Suprapubic skin (tissue), 4 donors: ENCODE results near the gene OR5B21. TPM values are rescaled to one million over a fixed set of nuclear protein-coding genes. Genes with fewer than 3 reads are reported as not detected.

Experiments used
- DNase-seq, 2 donors: peaks; one replicate each; pipeline ENCODE4 v3.0.0-alpha.2; 2019; ENCODE audit warnings: low spot score in 2 of 2
- H3K27ac ChIP-seq: fragments of 200-600 bp; sonication (generic); one replicate; pipeline ENCODE4 v1.5.1; 2019
- H3K27me3 ChIP-seq: fragments of 200-600 bp; sonication (generic); one replicate; pipeline ENCODE4 v1.5.1; 2019
- H3K36me3 ChIP-seq: fragments of 200-600 bp; sonication (generic); one replicate; pipeline ENCODE4 v1.5.1; 2019
- H3K4me1 ChIP-seq: fragments of 200-600 bp; sonication (generic); one replicate; pipeline ENCODE4 v1.5.1; 2019
- H3K4me3 ChIP-seq: fragments of 200-600 bp; sonication (generic); one replicate; pipeline ENCODE4 v1.5.1; 2019; ENCODE audit warnings: mild to moderate bottlenecking
- H3K9me3 ChIP-seq: fragments of 200-600 bp; sonication (generic); one replicate; pipeline ENCODE4 v1.5.1; 2019
- CTCF ChIP-seq, 2 donors: fragments of 200-600 bp in 1 of 2; fragments of 450-650 bp in 1 of 2; sonication (generic) in 1 of 2; IDR thresholded peaks; one replicate each; pipeline ENCODE4 v1.5.1; 2016 to 2019; ENCODE audit warnings: antibody characterized with exemption in 2 of 2, mild to moderate bottlenecking in 1 of 2, moderate library complexity in 1 of 2
- EP300 ChIP-seq: sonication (generic); formaldehyde crosslinking; IDR thresholded peaks from one replicate; pipeline ENCODE4 v1.6.1; 2017; ENCODE audit warnings: antibody characterized with exemption
- POLR2A ChIP-seq, 2 donors: fragments of 450-650 bp; IDR thresholded peaks; one replicate each; pipeline ENCODE4 v1.6.1; 2017; ENCODE audit warnings: antibody characterized with exemption in 2 of 2, mild to moderate bottlenecking in 2 of 2, moderate library complexity in 2 of 2
- POLR2AphosphoS5 ChIP-seq, 3 donors: sonication (generic); formaldehyde crosslinking; IDR thresholded peaks; one replicate each; pipeline ENCODE4 v1.6.1; 2017; ENCODE audit warnings: antibody characterized with exemption in 3 of 3
- WGBS: methylation state at CpG from one replicate; pipeline ENCODE4 v1.1.5; 2018; 5-methylcytosine and 5-hydroxymethylcytosine counted together
- total RNA-seq, 4 donors: library from RNA; depleted of rRNA; stranded (reverse); fragments of >200 nt; gene quantifications; one replicate each; pipeline ENCODE4 v1.1.0, GENCODE V29; 2016

OR5B21 gene
- total RNA-seq, 4 donors from 2014 or later, result not detected

GRCh38 chr11:58509748-58510147 lies 1.8 kb upstream of the OR5B21 start:
- Histone ChIP-seq H3K9me3 (no peaks in the 10 kb centered on the region), H3K4me3 (no peak overlapping the region), H3K36me3 (no peaks in the 10 kb centered on the region), H3K27ac (no peak overlapping the region), H3K4me1 (no peaks in the 10 kb centered on the region), H3K27me3 (no peaks in the 10 kb centered on the region)
- DNase-seq, result no peak
- TF ChIP-seq POLR2A (IDR thresholded peaks at IDR 0.05) (no peak), CTCF (IDR thresholded peaks at IDR 0.05) (no peak), POLR2AphosphoS5 (IDR thresholded peaks at IDR 0.05) (no peak), EP300 (no peak)
- 63% methylated on average over 1 of the region's 1 CpG for WGBS

GRCh38 chr11:58508814-58509213 lies 909 bp upstream of the OR5B21 start:
- no peaks in the 10 kb centered on the region for H3K9me3 ChIP-seq
- H3K4me3 ChIP-seq, result no peak overlapping the region
- H3K36me3 ChIP-seq, result no peaks in the 10 kb centered on the region
- TF ChIP-seq CTCF (IDR thresholded peaks at IDR 0.05) (no peak), POLR2A (IDR thresholded peaks at IDR 0.05) (no peak), POLR2AphosphoS5 (IDR thresholded peaks at IDR 0.05) (no peak), EP300 (no peak)
- no peak for DNase-seq
- H3K4me1 ChIP-seq, result no peaks in the 10 kb centered on the region
- no peaks in the 10 kb centered on the region for H3K27me3 ChIP-seq
- H3K27ac ChIP-seq, result no peak overlapping the region

- Histone ChIP-seq H3K27me3 (no peaks in the 10 kb centered on the region), H3K4me1 (no peaks in the 10 kb centered on the region), H3K36me3 (no peaks in the 10 kb centered on the region), H3K9me3 (no peaks in the 10 kb centered on the region), H3K4me3 (no peak overlapping the region), H3K27ac (no peak overlapping the region)
- TF ChIP-seq CTCF (IDR thresholded peaks at IDR 0.05) (no peak), POLR2AphosphoS5 (IDR thresholded peaks at IDR 0.05) (no peak), POLR2A (IDR thresholded peaks at IDR 0.05) (no peak), EP300 (no peak)
- DNase-seq, result no peak
- 89% methylated on average over 4 of the region's 4 CpGs for WGBS
Measured at GRCh38 chr11:58507355-58507754, 550 bp downstream of the OR5B21 start.

GRCh38 chr11:58506935-58507334 lies 970 bp downstream of the OR5B21 start:
- no peaks in the 10 kb centered on the region for H3K27me3 ChIP-seq
- no peaks in the 10 kb centered on the region for H3K9me3 ChIP-seq
- 75% methylated on average over 5 of the region's 5 CpGs for WGBS
- no peaks in the 10 kb centered on the region for H3K4me1 ChIP-seq
- DNase-seq, result no peak
- H3K27ac ChIP-seq, result no peak overlapping the region
- H3K4me3 ChIP-seq, result no peak overlapping the region
- H3K36me3 ChIP-seq, result no peaks in the 10 kb centered on the region
- TF ChIP-seq POLR2A (IDR thresholded peaks at IDR 0.05) (no peak), POLR2AphosphoS5 (IDR thresholded peaks at IDR 0.05) (no peak), CTCF (IDR thresholded peaks at IDR 0.05) (no peak), EP300 (no peak)

- Histone ChIP-seq H3K27me3 (no peaks in the 10 kb centered on the region), H3K27ac (no peak overlapping the region), H3K4me1 (no peaks in the 10 kb centered on the region), H3K4me3 (no peak overlapping the region), H3K36me3 (no peaks in the 10 kb centered on the region), H3K9me3 (no peaks in the 10 kb centered on the region)
- WGBS, result 85% methylated on average over 4 of the region's 4 CpGs
- no peak for DNase-seq
- TF ChIP-seq EP300, result no peak
- no peak for TF ChIP-seq CTCF (IDR thresholded peaks at IDR 0.05)
- TF ChIP-seq POLR2AphosphoS5 (IDR thresholded peaks at IDR 0.05), result no peak
- no peak for TF ChIP-seq POLR2A (IDR thresholded peaks at IDR 0.05)
Measured at GRCh38 chr11:58505849-58506248, 2.1 kb downstream of the OR5B21 start.
